GM19035 (cell line): Measurements from ENCODE around the gene SLC34A1.
A peak's percentile ranks its signal among the peaks of the same experiment; 100 is the strongest.
"Not testable (repeated sequence)": the region's sequence is repeated elsewhere in the genome, so short reads cannot be mapped to it uniquely, and the experiment has no call there.

ENCODE experiments used
- ATAC-seq: cut with Tn5 transposase; IDR thresholded peaks from one replicate; pipeline ENCODE4 v1.9.1; 2021; ENCODE audit not compliant: unreplicated experiment

The SLC34A1 gene

DNA sequence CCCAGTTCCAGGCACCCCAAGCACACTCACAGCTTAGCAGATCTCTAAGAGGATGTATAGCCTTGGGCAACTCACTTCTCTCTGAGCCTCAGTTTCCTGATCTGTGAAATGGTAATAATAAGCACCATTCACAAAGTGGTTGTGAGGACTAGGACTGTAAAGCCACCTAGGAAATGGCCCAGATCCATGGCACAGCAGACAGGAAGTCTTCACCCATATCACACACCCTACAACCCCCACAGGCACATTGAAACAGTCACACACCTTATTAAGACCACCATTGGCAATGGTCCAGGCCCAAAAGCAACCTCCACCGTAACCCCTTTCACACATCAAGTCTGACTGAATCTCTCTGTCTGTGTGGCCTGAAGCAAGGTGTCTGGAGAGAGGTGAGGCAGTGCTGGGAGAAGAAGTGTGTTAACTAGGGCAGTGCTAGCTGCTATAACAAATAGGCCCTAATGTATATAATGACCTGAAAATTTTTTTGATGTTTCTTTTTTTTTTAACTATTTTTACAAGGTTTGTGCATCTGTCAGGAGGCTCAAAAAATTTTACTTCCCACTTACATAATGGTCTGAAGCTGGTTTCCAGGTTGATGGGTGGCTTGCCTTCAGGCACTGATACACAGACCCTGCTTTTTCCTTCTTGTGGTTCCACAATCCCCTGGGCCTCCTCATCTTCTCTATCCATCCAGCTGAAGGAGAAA lies 28.9 kb upstream of the SLC34A1 start:
- ATAC-seq: no peak

DNA sequence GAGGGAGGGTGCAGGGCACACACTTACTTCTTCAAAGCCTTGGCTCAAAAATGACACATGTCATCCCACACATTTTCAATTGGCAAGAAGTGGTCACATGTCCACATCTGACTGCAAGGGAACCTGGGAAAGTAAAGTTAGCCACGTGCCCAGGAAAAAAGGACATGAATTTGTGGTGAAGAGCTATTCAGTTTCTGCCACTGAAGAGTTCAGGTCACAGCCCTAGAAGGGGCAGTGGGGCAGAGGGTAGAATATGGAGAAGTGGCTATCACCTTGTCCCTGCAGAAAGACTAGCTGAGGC lies 28.4 kb upstream of the SLC34A1 start:
- ATAC-seq: no peak

DNA sequence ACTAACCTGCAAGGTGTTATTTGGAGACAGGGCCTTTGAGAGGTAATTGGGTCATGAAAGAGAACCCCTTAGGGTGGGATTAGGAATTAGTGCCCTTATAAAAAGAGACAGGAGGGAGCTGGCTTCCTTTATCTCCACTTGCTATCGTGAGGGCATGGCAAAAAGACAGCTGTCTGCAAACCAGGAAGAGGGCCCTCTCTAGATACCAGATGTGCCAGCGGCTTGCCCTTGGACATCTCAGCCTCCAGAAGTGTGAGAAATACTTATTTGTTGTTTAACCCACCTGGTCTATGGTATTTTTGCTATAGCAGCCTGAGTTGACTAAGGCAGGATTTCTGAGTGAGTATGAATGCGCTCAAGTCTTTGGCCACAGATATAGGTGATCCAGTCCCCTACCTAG lies 27.5 kb upstream of the SLC34A1 start:
- ATAC-seq: no peak

DNA sequence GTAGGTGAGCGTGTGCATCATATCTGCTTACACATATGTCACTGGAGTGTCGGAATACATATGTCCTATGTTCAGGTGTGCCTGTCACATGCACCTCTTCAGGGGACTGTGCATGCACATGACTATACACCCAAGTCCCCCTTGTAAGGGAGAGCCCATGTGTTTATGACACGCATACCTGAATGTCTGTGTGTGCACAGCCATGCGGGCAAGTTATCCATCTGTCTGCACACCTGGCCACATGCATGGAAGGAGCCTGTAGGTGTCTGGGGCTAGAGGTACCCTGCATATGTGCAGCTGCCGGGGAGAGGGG lies 27.1 kb upstream of the SLC34A1 start:
- ATAC-seq: no peak

DNA sequence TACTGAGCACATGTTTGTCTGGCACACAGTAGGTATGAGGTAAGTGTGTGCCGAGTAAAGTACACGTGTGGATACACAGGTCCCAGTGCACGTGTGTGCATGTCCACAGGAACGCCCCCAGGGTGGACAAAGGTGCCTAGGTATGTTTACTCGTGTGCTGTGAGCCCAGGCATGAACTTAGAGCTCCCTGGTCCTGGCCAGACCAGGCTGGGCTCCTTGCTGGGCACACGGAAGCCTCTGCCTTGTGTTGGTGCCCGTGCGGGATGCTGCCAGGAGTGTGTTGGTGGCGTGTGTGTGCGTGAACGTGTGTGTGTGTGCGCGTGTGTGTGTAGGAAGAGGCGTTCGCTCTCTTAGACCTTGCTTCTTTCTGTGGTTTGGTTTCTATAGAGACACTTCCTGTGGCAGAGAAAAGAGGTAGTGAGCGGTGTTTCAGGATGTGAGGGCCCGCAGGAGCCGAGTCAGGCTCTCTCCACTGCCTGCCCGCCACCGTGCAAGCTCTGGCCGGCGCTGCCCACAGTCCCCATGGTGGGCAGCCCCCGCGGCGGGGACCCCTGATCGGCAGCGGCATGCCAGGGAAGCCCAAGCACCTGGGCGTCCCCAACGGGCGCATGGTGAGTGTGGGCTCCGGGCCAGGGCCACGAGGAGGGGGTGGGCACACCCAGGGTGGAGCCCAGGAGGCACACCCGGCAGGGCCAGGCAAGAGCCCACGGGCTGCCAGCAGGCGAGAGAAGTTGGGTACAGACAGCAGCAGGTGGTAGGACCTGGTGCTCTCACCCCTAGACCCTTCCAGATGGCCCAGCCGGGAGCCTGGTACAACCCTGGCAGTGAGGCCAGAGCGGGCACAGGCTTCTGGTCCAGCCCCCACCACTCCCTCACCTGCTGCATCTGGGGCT lies 26.5 kb upstream of the SLC34A1 start, which contains the start of gene RGS14:
Gene RGS14, plus strand, starts transcription at position 466 of the 893 bp plus-strand sequence. Its CDS starts 101 bp downstream, at position 567.
- ATAC-seq: peak; percentile 94

DNA sequence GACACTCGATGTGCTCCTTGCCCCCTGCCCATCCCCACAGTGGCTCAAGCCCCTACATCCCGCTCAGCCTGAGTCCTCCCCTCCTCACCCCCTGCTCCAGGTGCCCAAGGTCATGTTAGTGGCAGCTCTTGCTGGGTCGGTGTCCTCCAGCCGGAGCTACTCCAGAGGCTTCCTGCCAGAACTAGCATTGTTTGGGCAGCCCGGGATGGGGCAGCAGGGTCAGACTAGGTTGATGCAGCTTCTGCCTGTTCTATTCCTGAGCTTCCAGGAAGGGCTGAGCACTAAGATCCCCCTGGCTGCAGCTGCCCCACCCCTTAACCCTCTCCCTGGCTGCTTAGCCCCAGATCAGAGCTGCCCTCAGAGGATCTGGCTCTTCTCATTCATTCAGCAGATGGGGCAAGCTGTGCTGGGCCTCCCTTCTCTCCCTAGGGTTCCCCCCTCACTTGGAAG lies 25.8 kb upstream of the SLC34A1 start:
- peak; percentile 3 for ATAC-seq

DNA sequence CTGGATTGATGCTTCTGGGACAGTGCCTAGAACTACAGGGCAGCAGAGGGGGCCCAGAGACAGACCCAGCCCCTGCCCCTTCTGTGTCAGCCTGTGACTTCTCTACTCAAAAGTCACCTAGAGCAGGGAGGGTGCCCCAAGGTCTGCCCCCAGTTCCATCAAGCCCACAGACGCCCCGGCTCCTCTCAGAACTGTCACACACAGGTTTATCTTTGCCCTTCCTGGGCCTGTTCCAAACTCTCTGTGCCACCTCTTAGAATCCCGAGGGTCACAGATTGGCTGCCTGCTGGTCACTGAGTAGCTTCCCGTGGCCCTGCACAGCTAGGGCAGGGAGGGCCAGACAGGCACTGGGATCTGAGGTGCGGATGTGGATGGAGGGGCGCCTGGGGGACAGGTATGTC lies 24.8 kb upstream of the SLC34A1 start:
- ATAC-seq: no peak

DNA sequence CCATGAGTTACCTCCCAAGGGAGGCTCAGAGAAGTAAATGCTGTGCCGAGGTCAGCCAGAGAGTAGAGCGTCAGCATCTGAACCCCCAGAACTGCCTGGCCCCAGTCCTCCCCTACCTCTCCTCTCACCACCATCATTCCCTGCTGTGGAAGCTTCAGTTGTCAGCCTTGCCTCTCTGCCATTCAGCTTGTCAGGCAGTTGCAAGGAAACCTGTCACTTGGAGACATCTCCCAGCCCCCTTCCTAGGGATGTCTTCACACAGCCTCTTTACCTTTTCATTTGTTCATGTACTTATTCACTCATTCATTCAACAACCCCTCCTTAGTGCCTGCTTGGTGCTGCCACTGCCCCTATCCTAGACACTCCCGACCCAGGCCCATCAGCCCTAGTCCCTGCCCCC lies 24.4 kb upstream of the SLC34A1 start:
- ATAC-seq: no peak

DNA sequence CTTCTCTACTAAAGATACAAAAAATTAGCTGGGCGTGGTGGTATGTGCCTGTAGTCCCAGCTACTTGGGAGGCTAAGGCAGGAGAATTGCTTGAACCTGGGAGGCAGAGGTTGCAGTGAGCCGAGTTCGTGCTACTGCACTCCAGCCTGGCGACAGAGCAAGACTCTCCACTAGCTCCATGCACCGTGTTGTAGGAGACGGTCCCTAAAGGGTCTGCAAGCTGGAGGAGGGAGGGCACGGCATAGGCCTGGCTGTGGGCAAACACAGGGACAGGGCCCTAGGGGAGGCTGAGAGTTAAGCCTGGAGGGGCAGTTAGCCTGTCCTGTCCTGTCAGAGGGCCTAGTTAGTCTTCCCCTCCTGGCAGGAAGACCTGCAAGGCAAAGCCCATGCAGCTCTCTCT lies 23.5 kb upstream of the SLC34A1 start:
- not testable (repeated sequence) for ATAC-seq

DNA sequence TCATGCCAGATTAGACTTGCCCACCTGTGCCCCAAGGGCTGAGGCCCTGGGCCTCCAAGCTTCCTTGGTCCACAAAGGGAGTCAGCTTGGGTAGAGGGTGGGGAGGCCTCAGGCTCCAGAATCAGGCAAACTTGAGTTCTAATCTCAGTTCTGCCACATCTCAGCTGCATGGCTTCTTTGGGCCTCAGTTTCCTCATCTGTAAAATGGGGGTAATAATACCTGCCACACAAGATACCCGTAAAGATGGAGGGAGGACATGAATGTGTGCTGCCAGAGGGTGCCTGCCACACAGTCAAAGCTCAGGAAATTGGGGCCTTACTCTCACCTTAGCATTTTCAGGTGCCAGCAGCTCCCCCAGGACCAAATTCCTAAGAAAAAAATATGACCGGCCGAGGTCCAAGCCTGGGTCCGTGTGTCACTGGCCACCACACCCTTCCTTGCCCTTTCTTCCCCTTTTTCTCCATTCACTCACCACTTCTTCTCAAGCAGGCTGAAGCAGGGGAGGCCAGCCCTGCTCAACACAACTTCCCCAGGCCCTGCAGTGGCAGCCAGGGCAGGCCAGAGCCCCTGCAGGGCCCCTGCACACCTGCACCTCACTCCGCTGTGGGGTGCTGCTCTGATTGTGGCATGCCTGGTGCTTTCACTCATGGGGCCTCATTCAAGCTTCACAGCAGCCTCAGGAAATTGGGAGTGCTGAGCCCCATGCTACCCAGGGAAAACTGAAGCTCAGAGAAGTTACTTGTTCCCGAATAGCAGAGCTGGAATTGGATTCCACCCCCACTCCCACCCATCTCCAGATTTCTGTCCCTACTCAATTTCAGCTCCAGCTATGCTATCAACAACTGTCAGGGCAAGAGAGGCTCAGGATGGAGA lies 22.6 kb upstream of the SLC34A1 start:
- ATAC-seq: no peak

DNA sequence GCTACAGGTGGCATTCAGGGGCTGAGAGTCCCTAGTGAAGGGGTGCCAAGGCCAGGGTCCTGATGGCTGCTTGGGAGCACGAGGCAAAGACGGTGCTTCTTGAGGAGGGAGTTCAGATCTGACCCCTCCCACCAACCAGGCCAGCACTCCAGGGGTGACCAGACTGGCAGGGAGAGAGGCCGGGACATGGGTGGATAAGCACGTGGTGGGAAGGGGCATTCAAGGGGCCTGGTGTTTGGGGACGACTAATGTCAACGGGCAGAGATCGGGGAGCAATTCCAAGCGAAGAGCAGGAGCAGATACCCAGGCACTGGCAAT lies 22.0 kb upstream of the SLC34A1 start:
- no peak for ATAC-seq

DNA sequence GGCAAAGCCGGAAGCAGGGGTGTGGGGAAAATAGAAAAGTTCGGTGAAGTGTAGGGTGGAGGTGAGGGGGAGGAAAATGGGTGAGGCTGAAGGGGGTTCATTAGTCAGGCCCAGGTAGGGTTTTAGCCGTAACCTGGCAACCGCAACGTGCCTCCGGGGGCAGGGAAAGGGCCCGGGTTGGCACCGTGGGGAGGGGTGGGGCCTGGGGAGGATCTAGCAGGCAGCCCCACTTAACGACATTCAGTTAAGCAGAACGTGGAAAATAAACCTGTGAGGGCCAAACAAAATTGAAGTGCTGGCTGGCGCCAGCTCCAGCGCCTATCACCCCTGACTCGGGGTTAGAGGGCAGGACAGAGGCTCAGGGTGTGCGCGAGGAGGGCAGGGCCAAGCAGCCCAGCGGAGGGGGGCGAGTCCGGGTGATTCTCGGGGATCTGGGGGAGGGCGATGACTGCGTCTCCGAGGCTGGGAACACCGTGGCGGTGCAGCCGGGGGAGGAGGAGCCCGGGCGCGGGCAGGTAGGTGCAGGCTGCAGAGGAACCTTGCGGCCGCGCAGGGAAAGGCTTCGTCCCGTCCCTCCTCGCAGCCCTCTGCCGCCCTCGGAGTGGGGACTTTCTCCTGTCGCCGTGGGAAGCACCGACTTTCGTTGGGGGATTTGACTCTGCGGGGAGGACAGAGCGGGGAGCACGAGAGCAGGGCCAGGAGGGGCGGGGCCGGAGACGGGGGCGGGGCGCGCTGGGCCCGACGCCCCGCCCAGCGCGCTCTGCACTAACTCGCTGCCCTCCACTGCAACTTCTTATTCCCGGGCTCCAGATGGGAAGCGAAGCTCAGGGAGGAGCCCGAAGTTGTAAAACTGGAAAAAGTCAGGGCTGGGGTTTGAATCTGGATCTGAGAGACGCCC lies 21.4 kb upstream of the SLC34A1 start:
- no peak for ATAC-seq

DNA sequence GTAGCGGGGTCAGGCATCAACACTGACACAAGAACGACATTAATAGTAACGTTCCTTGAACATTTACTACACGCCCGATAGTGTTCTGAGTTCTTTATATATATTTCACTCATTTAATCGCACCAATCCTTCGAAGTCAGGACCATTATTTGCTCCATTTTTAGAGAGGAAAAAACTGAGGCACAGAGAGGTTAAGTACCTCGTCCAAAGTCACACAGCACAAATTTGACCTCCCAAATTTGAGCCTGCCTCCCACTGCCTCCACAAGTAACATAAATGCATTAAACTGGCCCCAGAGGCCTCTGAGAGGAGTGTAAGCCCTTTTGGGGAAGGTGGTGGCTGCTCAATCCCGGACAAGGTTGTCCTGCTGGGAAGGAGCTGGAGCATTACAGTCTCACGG lies 20.7 kb upstream of the SLC34A1 start:
- ATAC-seq: no peak

DNA sequence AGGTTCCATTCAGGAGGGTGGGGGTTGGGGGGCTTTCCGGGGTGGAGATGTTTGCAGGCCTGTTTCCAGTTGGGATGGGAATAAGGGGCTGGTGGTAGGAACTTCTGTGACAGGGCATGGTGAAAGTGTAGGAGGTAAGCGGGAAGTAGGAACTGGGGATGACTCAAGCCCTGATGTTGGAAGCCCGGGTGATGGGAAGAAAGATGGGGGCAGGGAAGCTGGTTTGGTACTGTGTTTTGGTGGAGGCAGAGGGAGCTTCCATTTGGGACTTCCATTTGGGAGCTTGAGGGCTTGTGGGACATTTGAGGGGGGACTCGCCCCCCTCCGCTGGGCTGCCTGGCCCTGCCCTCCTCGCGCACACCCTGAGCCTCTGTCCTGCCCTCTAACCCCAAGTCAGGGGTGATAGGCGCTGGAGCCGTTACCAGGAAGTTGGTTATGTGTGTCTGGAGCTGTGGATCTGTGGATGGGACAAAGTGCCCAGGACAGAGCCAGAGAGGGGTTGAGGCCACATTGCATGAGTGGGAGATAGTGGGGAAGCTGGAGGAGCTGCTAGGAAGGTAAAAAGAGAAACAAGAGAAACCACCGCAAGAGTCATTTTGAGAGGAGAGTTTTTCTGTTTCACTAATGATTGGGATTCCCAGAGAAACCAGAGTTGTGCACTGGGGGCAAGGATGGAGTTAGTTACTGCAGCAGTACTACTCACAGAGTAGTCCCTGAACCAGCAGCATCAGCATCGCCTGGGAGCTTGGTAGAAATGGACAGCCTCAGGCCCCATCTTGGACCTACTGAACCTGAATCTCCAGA lies 19.9 kb upstream of the SLC34A1 start:
- ATAC-seq: no peak

DNA sequence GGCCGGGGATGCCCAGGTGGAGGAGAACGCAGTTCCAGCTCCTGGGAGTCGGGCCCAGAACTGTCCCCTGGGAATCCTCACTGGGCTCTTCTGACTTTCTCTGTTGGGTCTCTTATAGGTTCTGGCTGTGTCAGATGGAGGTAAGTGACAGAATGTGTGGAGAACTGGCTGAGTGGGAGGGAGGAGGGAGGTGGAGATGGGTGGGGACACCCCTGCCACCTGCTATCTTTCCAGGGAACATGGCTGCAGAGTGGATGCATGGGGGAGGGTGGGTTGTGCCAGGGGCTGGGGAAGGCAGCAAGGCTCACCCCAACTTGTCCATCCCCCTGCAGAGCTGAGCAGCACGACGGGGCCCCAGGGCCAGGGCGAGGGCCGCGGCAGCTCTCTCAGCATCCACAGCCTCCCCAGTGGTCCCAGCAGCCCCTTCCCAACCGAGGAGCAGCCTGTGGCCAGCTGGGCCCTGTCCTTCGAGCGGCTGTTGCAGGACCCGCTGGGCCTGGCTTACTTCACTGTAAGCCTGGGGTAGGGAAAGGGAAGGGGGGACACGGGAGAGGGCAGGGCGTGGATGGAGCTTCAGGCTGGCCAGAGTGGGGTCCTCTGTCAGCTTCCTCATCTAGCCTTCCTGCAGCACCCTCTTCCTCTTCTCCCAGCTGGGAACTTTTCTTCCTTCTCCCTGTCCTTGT lies 18.2 kb upstream of the SLC34A1 start:
- no peak for ATAC-seq

DNA sequence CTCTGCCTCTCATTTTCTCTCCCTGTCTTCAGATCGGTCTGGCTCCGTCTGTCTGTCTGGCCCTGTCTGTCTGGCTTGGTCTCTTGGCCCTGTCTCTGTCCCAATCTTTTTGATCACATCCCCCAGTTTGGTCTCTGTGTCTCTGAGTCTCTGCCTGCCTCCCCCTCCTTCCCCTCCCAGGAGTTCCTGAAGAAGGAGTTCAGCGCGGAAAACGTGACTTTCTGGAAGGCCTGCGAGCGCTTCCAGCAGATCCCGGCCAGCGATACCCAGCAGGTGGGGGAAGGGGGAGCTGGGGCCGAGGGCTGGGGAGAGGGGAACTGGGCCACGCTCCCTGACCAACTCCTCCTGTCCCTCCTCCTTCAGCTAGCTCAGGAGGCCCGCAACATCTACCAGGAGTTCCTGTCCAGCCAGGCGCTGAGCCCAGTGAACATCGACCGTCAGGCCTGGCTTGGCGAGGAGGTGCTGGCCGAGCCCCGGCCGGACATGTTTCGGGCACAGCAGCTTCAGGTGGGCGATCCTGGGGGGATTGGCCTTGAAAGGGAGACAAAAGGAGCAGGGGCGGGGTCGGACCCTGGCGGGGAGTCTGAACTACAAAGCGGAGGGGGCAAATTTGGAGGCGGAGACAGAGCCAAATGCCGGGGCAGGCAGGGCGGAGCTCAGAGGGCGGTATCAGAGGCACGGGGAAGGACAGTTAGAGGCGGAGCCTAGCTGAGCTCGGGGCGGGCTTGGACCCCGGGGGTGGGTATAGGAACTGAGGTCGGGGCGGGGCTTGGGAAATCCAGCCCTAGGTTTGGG lies 17.5 kb upstream of the SLC34A1 start:
- ATAC-seq: no peak

DNA sequence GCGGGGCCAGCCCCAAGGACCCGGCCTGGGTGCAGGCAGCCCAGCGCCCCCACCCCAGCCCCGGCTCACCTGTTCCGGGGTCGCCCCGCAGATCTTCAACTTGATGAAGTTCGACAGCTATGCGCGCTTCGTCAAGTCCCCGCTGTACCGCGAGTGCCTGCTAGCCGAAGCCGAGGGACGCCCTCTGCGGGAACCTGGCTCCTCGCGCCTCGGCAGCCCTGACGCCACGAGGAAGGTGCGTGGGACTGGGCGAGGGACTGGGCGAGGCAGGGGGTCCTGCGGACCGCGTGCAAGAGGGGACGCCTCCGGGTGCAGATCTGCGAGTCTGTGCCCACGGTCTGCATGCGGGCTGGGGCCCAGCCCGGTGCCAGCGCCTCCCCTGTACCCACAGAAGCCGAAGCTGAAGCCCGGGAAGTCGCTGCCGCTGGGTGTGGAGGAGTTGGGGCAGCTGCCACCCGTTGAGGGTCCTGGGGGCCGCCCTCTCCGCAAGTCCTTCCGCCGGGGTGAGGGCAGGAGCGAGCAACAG lies 16.8 kb upstream of the SLC34A1 start:
- ATAC-seq: no peak
